SK-N-DZ (cell line): ENCODE measurements around the gene LRRC58.

Experiments
- DNase-seq: peaks from one replicate; pipeline ENCODE4 v3.0.0-alpha.2; 2015; ENCODE audit warnings: low spot score

The LRRC58 gene

DNA sequence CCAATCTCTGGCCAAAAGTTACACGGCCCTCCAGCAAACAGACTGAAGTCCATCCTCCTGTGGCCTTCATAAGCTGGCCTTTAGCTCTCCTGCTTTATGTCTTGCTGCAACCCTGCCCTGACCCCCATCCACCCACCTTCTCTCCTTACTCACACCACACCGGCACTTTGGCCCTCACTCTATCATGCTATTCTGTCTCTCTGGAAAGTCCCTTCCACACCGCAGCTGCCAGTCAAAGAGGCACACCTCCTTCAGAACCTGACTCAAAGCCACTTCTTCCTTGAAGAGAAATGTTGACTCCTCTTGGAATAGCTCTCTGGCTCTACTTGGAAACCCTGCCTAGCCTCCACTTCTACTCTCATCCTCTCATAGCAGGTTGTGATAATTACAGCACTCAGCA lies 68.6 kb downstream of the LRRC58 start:
- no peak for DNase-seq

DNA sequence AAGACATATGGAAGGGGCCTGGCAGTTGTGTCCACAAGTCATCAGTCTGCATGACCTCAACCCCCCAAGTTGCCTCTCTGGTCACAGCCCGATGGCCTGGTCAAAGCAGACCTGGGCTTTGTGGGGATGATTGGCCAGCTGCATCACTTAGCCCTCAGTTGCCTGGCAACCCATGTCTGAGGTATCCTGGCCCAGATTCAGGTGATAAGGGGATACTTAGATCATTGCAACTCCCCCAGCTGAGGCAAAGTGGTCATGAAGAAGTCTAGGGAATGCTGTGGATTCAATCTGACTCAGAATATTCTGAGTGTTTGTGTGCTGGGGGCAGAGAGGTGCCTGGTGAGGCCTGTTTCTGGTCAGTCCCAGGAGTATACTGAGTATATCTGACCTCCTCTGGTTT lies 69.1 kb downstream of the LRRC58 start:
- DNase-seq, result peak; percentile 65

DNA sequence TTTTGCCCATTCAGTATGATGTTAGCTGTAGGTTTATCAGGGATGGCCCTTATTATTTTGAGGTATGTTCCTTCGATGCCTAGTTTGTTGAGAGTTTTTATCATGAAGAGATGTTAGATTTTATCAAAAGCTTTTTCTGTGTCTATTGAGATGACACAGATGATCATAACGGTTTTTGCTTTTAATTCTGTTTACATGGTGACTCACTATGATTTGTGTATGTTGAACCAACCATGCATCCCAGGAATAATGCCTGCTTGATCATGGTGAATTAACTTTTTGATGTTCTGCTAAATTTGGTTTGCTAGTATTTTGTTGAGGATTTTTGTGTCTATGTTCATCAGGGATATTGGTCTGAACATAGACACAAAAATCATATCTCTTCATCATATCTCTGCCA lies 72.4 kb downstream of the LRRC58 start:
- DNase-seq, result no peak

DNA sequence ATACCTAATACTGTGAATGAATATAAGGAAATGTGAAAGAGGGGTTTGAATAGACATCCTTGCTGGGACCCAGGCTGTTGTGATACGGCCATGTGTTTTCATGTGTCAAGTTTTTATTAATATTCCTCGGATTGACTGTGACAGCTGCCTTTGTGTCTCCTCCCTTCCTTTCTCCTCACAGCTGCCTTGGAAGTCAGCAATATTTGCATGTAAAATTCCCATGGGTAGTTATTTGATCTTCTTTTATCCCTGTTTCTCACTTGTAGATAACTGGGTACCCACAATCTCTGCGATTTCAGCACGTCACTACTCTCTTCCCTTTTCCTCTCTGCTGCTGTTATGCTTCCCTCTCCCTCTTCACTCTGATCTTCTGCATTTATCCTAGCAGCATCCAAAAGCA lies 73.5 kb downstream of the LRRC58 start:
- DNase-seq, result no peak

DNA sequence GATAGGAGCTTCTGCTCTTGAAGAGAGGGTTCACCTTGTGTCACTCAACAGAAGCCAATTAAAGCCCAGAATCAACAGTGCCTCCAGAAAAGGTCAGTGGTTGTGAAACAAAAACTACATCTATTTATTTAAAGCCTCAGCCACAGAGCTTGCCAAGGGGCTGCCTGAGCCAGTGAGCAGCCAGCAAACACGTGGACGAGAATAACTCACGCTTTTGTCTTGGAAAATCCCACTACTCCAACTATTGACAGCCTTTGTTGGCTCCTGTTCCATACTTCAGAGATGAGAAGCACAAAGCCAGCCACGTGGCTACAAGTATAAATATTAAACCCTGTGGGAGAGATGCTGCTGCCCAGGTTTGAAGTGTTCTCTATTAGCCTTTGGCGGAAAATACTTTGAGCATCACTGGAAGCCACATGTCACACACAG lies 74.4 kb downstream of the LRRC58 start:
- DNase-seq, result no peak
